A673 (cell line): ENCODE results near the gene CLASRP.

Experiments
- EZH2 ChIP-seq: fragments of 200-600 bp; sonication (generic); IDR thresholded peaks from 2 replicates; pipeline ENCODE4 v1.6.1; 2017; ENCODE audit warnings: borderline replicate concordance, low read depth, mild to moderate bottlenecking, mixed read lengths, antibody characterized with exemption, low read length; ENCODE audit not compliant: poor library complexity, severe bottlenecking
- TF ChIP-seq, protein P1 (sequence below): fragments of 300-800, 200-600 bp; sonication (generic); conservative IDR thresholded peaks from 2 replicates; pipeline ENCODE4 v1.5.1; 2017; ENCODE audit warnings: low read depth, mild to moderate bottlenecking, antibody characterized with exemption, low read length, moderate library complexity, mixed read lengths

DNA sequence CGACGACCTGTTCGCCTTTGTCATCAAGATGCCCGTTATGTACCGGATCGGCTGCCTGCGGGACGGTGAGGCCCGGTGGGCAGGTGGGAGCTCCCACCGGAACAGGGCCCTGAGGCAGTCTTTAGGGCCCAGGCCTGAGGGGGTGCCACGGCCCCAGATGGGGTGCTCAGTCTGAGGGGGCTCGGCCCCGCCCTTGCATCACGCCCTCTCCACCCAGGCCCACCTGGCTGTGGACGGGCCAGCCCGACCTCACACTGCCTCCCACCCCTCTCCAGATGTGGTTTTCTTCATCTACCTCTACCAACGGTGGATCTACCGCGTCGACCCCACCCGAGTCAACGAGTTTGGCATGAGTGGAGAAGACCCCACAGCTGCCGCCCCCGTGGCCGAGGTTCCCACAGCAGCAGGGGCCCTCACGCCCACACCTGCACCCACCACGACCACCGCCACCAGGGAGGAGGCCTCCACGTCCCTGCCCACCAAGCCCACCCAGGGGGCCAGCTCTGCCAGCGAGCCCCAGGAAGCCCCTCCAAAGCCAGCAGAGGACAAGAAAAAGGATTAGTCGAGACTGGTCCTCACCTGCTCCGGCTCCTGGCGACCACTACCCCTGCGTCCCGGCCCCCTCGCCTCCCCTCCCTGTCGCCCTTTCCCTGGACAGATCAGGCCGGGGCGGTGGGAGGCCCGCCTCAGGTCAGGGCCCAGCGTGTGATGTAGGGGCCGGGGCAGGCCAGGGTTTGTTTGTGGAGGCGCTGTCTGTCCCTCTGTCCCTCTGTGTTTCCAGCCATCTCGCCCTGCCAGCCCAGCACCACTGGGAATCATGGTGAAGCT lies 46.3 kb upstream of the CLASRP start:
- TF ChIP-seq, protein P1, sequence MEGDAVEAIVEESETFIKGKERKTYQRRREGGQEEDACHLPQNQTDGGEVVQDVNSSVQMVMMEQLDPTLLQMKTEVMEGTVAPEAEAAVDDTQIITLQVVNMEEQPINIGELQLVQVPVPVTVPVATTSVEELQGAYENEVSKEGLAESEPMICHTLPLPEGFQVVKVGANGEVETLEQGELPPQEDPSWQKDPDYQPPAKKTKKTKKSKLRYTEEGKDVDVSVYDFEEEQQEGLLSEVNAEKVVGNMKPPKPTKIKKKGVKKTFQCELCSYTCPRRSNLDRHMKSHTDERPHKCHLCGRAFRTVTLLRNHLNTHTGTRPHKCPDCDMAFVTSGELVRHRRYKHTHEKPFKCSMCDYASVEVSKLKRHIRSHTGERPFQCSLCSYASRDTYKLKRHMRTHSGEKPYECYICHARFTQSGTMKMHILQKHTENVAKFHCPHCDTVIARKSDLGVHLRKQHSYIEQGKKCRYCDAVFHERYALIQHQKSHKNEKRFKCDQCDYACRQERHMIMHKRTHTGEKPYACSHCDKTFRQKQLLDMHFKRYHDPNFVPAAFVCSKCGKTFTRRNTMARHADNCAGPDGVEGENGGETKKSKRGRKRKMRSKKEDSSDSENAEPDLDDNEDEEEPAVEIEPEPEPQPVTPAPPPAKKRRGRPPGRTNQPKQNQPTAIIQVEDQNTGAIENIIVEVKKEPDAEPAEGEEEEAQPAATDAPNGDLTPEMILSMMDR, result no peak
- no peak for TF ChIP-seq EZH2
